Measurements from ENCODE around the gene NCOR2.

The NCOR2 gene

GRCh38 chr12:124579921-124580517 is 12.6 kb upstream of the NCOR2 start:
- no peak for TF ChIP-seq CTCF (IDR thresholded peaks at IDR 0.05; ENCODE audit: low read depth, low read length)
- DNase-seq (ENCODE audit: extremely low read depth, low read depth) = no peak

GRCh38 chr12:124578854-124579253 is 11.4 kb upstream of the NCOR2 start:
- no peak for DNase-seq (ENCODE audit: extremely low read depth, low read depth)
- TF ChIP-seq CTCF (IDR thresholded peaks at IDR 0.05; ENCODE audit: low read depth, low read length) = no peak

GRCh38 chr12:124578445-124578844 is 11.0 kb upstream of the NCOR2 start:
- no peak for DNase-seq (ENCODE audit: extremely low read depth, low read depth)
- no peak for TF ChIP-seq CTCF (IDR thresholded peaks at IDR 0.05; ENCODE audit: low read depth, low read length)

GRCh38 chr12:124577986-124578385 is 10.6 kb upstream of the NCOR2 start:
- DNase-seq (ENCODE audit: extremely low read depth, low read depth) = no peak
- TF ChIP-seq CTCF (IDR thresholded peaks at IDR 0.05; ENCODE audit: low read depth, low read length) = no peak

GRCh38 chr12:124577374-124577773 is 10.0 kb upstream of the NCOR2 start:
- TF ChIP-seq CTCF (IDR thresholded peaks at IDR 0.05; ENCODE audit: low read depth, low read length) = no peak
- no peak for DNase-seq (ENCODE audit: extremely low read depth, low read depth)

- no peak for DNase-seq (ENCODE audit: extremely low read depth, low read depth)
- no peak for TF ChIP-seq CTCF (IDR thresholded peaks at IDR 0.05; ENCODE audit: low read depth, low read length)
Observed at GRCh38 chr12:124576061-124576650, 8.7 kb upstream of the NCOR2 start.

- no peak for TF ChIP-seq CTCF (IDR thresholded peaks at IDR 0.05; ENCODE audit: low read depth, low read length)
- DNase-seq (ENCODE audit: extremely low read depth, low read depth) = no peak
Observed at GRCh38 chr12:124573839-124574786, 6.7 kb upstream of the NCOR2 start.
